GM20000 (cell line): ENCODE data around the gene KCNQ1OT1.

Experiments
- DNase-seq: peaks from one replicate; pipeline ENCODE4 v3.0.0; 2012; ENCODE audit warnings: low spot score
- TF ChIP-seq, protein P1 (sequence below): IDR thresholded peaks from 2 replicates; pipeline ENCODE4 v1.5.1; 2012; ENCODE audit warnings: mild to moderate bottlenecking, control low read depth; ENCODE audit errors: extremely low read depth, missing control alignments

Gene KCNQ1OT1

DNA sequence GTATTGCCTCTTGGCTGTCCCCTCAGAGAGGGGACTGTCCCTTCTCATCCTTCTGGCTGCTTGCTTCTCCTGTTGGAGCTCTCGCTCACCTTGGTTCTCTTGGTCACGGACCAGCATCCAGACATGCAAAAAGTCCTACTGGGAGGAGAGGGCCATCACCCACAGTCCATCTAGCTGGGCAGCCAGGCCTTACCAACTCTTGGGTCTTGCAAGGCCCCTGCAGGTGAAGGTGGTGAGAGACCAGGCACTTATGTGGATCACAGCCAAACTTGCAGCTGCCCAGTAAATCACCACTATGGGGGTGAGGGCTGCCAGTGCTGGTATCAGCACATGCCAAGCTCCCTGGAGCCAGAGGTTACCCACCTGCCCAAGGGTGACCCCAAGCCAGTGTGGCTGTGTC is 36.3 kb downstream of the KCNQ1OT1 start:
- TF ChIP-seq, protein P1, sequence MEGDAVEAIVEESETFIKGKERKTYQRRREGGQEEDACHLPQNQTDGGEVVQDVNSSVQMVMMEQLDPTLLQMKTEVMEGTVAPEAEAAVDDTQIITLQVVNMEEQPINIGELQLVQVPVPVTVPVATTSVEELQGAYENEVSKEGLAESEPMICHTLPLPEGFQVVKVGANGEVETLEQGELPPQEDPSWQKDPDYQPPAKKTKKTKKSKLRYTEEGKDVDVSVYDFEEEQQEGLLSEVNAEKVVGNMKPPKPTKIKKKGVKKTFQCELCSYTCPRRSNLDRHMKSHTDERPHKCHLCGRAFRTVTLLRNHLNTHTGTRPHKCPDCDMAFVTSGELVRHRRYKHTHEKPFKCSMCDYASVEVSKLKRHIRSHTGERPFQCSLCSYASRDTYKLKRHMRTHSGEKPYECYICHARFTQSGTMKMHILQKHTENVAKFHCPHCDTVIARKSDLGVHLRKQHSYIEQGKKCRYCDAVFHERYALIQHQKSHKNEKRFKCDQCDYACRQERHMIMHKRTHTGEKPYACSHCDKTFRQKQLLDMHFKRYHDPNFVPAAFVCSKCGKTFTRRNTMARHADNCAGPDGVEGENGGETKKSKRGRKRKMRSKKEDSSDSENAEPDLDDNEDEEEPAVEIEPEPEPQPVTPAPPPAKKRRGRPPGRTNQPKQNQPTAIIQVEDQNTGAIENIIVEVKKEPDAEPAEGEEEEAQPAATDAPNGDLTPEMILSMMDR = no peak

DNA sequence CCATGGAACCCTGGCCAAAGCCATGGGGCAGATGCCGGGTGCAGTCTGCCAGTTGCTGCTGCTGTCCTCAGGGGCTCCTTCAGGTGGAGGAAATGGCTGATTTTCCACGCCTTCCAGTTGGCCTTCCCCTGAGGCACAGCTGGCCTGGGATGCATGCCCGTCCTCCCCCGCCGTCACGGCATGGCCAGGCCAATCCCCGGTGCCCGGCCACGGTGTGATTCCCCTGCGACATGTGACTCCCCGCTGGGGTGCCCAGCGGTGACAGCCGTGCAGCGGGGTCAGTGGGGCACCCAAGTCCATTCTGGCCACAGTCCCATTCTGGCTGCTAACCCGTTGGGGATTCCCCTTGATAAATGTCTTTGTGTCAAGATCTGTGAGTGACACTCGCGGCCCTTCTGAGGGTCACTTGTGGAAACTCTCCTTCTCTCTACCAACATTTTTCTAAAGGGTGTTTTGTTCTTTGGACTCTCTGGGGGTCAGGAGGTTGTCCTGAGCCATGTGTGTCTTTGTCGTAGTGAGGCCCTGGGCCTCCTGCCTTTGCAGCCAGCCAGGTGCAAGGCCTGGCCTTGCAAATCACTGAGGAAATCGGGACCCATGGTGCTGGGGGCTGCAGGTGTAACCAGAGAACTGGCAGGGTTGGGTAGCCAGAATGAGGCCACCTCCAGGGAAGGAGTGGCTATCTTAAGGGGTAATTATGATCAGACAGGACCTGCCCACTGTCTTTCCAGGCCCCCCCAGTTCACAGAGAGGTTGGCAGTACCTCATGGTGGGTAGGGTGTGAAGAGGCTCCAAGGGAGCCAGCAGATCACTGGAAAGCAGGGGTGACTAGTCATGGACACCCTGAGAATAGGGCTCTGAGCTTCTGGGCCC is 37.1 kb downstream of the KCNQ1OT1 start:
- no peak for DNase-seq
- TF ChIP-seq, protein P1 = no peak

More for the DNA sequence above, 36.3 kb downstream of the KCNQ1OT1 start:
- DNase-seq = no peak

DNA sequence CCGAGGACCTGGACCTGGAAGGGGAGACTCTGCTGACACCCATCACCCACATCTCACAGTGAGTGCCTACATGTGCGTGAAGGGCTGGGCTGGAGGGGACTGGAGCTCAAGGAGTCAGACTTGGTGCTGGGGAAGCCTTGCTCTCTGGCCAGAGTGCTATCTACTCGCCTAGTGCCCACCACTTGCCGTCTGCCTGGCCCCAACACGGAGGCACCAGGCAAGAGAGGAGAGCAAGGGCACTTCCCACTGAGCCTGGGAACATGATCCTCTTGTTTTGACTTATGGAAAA is 37.8 kb downstream of the KCNQ1OT1 start:
- DNase-seq = no peak
- TF ChIP-seq, protein P1 = no peak

DNA sequence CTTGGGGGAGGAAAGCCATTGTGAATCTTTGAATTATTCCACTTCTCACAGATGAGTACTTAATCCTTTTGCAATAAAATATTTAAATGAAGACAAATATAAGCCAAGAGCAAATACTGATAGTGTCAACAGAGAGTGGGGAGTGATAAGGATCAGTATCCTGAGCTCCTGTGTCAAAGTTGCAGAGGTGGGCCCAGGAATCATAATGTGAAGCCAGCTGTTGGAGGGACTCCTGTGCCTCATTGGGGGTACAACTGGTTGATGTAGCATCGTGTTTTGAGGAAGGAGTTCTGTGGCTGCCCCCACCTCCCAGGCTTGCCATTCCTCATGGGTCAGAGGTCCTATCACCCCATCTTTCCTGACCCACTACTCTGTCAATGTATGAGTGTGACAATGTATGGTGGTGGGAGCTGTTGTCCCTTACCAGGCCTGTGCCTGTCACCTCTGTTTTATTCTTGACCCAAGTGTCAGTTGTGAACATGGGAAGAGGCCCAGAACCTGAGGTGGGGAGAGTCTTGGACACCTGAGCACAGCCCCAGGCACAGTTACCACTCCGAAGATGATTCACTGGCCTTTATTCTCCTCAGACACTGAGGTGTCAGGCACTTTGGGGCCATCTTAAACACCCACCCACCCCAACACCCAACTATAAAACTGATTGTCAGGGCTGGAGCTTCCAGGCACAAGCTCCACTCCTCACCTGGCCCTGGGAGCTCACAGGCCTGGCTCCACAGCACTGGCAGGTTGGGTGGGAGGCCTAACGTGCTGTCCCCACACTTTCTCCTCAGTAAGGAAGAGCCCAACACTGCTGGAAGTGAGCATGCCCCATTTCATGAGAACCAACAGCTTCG is 38.4 kb downstream of the KCNQ1OT1 start:
- TF ChIP-seq, protein P1 = no peak
- no peak for DNase-seq

DNA sequence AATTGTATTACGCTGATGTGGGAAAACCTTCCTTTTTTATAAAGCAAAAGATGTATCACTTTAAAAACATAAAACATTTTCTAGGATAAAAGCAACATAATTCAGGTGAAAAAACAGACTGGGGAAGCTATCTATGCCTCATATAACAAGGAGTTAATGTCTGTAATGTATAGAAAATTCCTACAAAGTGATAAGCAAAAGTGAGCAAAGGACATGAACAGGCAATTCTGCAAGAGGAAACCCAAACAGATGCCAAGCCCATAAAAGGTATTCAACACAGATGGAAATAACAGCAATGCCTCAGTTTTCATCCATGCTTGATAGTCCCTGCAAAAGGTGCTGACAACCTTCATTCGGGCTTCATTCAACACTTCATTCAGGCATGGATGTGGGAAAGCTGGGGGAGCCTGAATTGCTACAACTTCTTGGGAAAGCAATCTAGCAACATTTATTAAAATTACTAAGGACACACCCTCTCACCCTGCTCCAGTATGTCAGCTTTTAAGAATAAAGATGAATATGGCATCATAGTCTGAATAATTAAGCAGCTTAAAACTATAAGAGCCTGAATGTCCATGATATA is 39.3 kb downstream of the KCNQ1OT1 start:
- TF ChIP-seq, protein P1 = no peak
- DNase-seq = no peak

DNA sequence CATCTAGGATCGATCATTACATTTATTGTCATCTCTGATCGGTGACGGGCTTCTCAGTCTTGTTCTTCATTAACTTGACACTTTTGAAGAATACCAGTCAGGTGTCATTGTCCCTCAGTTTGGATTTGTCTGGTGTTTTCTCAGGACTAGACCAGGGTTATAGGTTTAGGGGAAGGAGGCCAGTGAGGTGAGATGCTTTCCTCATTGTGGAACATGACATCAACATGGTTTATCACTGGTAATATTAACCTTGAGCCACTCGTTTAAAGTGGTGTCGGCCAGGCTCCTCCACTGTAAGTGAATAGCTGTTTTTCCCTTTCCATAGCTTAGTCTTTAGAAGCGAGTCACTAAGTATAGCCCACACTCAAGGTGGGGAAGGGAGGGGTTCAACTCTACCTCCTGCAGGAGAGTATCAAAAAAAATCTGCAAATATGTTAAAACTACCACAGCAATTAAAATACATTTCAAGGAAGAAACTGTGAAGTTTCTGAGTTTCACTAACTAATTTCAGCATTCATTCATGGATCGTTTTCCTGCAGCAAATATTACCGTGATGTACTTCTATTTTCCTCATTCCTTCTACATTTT is 42.0 kb downstream of the KCNQ1OT1 start:
- no peak for DNase-seq
- TF ChIP-seq, protein P1 = no peak
